Ascending aorta (tissue), 2 donors: Measurements from ENCODE around the gene TNNI3K. TPM values are rescaled to one million over a fixed set of nuclear protein-coding genes. Genes with fewer than 3 reads are reported as not detected.

Source experiments
- DNase-seq, 2 donors: peaks; one replicate each; pipeline ENCODE4 v3.0.0-alpha.2; 2019; ENCODE audit warnings: low spot score in 2 of 2
- H3K27ac ChIP-seq, 2 donors: fragments of 200-600 bp; sonication (generic); one replicate each; pipeline ENCODE4 v1.5.1; 2016 to 2017; ENCODE audit warnings: mild to moderate bottlenecking in 1 of 2
- H3K27me3 ChIP-seq: fragments of 200-600 bp; sonication (generic); one replicate; pipeline ENCODE4 v1.5.1; 2017
- H3K36me3 ChIP-seq, 2 donors: fragments of 200-600 bp; sonication (generic); one replicate each; pipeline ENCODE4 v1.5.1; 2016
- H3K4me1 ChIP-seq, 2 donors: fragments of 200-600 bp; sonication (generic); one replicate each; pipeline ENCODE4 v1.5.1; 2016 to 2017; ENCODE audit warnings: mild to moderate bottlenecking in 1 of 2
- H3K4me3 ChIP-seq, 2 donors: fragments of 200-600 bp; sonication (generic); one replicate each; pipeline ENCODE4 v1.5.1; 2016 to 2017; ENCODE audit warnings: mild to moderate bottlenecking in 1 of 2
- H3K9me3 ChIP-seq, 2 donors: fragments of 200-600 bp; sonication (generic); one replicate each; pipeline ENCODE4 v1.5.1; 2016
- CTCF ChIP-seq, 3 experiments: fragments of 200-600 bp in 2 of 3; fragments of 450-650 bp in 1 of 3; sonication (generic) in 2 of 3; IDR thresholded peaks; one replicate each; pipeline ENCODE4 v1.5.1; 2016 to 2019; ENCODE audit warnings: antibody characterized with exemption in 3 of 3, mild to moderate bottlenecking in 1 of 3, moderate library complexity in 1 of 3
- intact Hi-C: fragments of 100-400 bp; cut with DNase I; formaldehyde crosslinking; loops from one replicate; pipeline ENCODE4 v1.15.1; 2023
- total RNA-seq: library from RNA; depleted of rRNA; stranded (reverse); fragments of >200 nt; gene quantifications from one replicate; pipeline ENCODE4 v1.1.0, GENCODE V29; 2016

Gene TNNI3K
- total RNA-seq, 1 donor from 2014 or later = 3.9 TPM

GRCh38 chr1:74468982-74469603, 233.9 kb downstream of the TNNI3K start:
- no peaks in the 10 kb centered on the region for H3K36me3 ChIP-seq
- no peak overlapping the region for H3K4me3 ChIP-seq
- no peaks in the 10 kb centered on the region for H3K27me3 ChIP-seq
- peak in 2 of 3 experiments; percentile 46 to 58 for TF ChIP-seq CTCF (IDR thresholded peaks at IDR 0.05)
- intact Hi-C loops = no loop called here
- no peak overlapping the region for H3K27ac ChIP-seq
- no peak for DNase-seq
- H3K4me1 ChIP-seq = peaks cover 0 to 4% of the 10 kb centered on the region in 2 donors
- H3K9me3 ChIP-seq = no peaks in the 10 kb centered on the region

- peaks cover 0 to 4% of the 10 kb centered on the region in 2 donors for H3K4me1 ChIP-seq
- H3K4me3 ChIP-seq = peak overlapping the region in 1 of 2 donors; percentile 0
- no peaks in the 10 kb centered on the region for H3K36me3 ChIP-seq
- DNase-seq = no peak
- TF ChIP-seq CTCF (IDR thresholded peaks at IDR 0.05) = no peak
- intact Hi-C loops = loop anchor here (5.0 kb wide), 1 partner anchor 273 kb away; the partner anchor contains the start of genes FPGT and LRRIQ3
- no peaks in the 10 kb centered on the region for H3K9me3 ChIP-seq
- H3K27ac ChIP-seq = peak overlapping the region in 1 of 2 donors; percentile 63
- H3K27me3 ChIP-seq = no peaks in the 10 kb centered on the region
These were observed 235.1 kb downstream of the TNNI3K start for GRCh38 chr1:74470251-74470650.

GRCh38 chr1:74470936-74471335, 235.7 kb downstream of the TNNI3K start:
- Histone ChIP-seq H3K4me3 (no peak overlapping the region), H3K36me3 (no peaks in the 10 kb centered on the region), H3K27ac (peak overlapping the region; percentile 13 to 63), H3K27me3 (no peaks in the 10 kb centered on the region), H3K9me3 (no peaks in the 10 kb centered on the region), H3K4me1 (peaks cover 0 to 4% of the 10 kb centered on the region in 2 donors)
- no peak for DNase-seq
- no peak for TF ChIP-seq CTCF (IDR thresholded peaks at IDR 0.05)
- intact Hi-C loops = loop anchor here (5.0 kb wide), 1 partner anchor 274 kb away; the partner anchor contains the start of genes FPGT and LRRIQ3

- Histone ChIP-seq H3K4me3 (no peak overlapping the region), H3K4me1 (peaks cover 0 to 4% of the 10 kb centered on the region in 2 donors), H3K9me3 (no peaks in the 10 kb centered on the region), H3K27ac (peak overlapping the region in 1 of 2 donors; percentile 63), H3K27me3 (no peaks in the 10 kb centered on the region), H3K36me3 (no peaks in the 10 kb centered on the region)
- no peak for TF ChIP-seq CTCF (IDR thresholded peaks at IDR 0.05)
- intact Hi-C loops = loop anchor here (5.0 kb wide), 1 partner anchor 274 kb away; the partner anchor contains the start of genes FPGT and LRRIQ3
- DNase-seq = no peak
These were observed 236.3 kb downstream of the TNNI3K start for GRCh38 chr1:74471470-74471869.

- intact Hi-C loops = loop anchor here (5.0 kb wide), 1 partner anchor 277 kb away; the partner anchor contains the start of genes FPGT and LRRIQ3
- H3K27me3 ChIP-seq = no peaks in the 10 kb centered on the region
- DNase-seq = no peak
- no peaks in the 10 kb centered on the region for H3K36me3 ChIP-seq
- H3K27ac ChIP-seq = no peak overlapping the region
- peaks cover 0 to 4% of the 10 kb centered on the region in 2 donors for H3K4me1 ChIP-seq
- TF ChIP-seq CTCF (IDR thresholded peaks at IDR 0.05) = no peak
- no peak overlapping the region for H3K4me3 ChIP-seq
- H3K9me3 ChIP-seq = no peaks in the 10 kb centered on the region
These were observed 239.4 kb downstream of the TNNI3K start for GRCh38 chr1:74474585-74474984.
